Suprapubic skin (tissue), 4 donors: ENCODE results near the gene RNF17. TPM values are rescaled to one million over a fixed set of nuclear protein-coding genes. Genes with fewer than 3 reads are reported as not detected.

Experiments
- DNase-seq, 2 donors: peaks; one replicate each; pipeline ENCODE4 v3.0.0-alpha.2; 2019; ENCODE audit warnings: low spot score in 2 of 2
- H3K27ac ChIP-seq: fragments of 200-600 bp; sonication (generic); one replicate; pipeline ENCODE4 v1.5.1; 2019
- H3K27me3 ChIP-seq: fragments of 200-600 bp; sonication (generic); one replicate; pipeline ENCODE4 v1.5.1; 2019
- H3K36me3 ChIP-seq: fragments of 200-600 bp; sonication (generic); one replicate; pipeline ENCODE4 v1.5.1; 2019
- H3K4me1 ChIP-seq: fragments of 200-600 bp; sonication (generic); one replicate; pipeline ENCODE4 v1.5.1; 2019
- H3K4me3 ChIP-seq: fragments of 200-600 bp; sonication (generic); one replicate; pipeline ENCODE4 v1.5.1; 2019; ENCODE audit warnings: mild to moderate bottlenecking
- H3K9me3 ChIP-seq: fragments of 200-600 bp; sonication (generic); one replicate; pipeline ENCODE4 v1.5.1; 2019
- CTCF ChIP-seq, 2 donors: fragments of 200-600 bp in 1 of 2; fragments of 450-650 bp in 1 of 2; sonication (generic) in 1 of 2; IDR thresholded peaks; one replicate each; pipeline ENCODE4 v1.5.1; 2016 to 2019; ENCODE audit warnings: antibody characterized with exemption in 2 of 2, mild to moderate bottlenecking in 1 of 2, moderate library complexity in 1 of 2
- EP300 ChIP-seq: sonication (generic); formaldehyde crosslinking; IDR thresholded peaks from one replicate; pipeline ENCODE4 v1.6.1; 2017; ENCODE audit warnings: antibody characterized with exemption
- POLR2A ChIP-seq, 2 donors: fragments of 450-650 bp; IDR thresholded peaks; one replicate each; pipeline ENCODE4 v1.6.1; 2017; ENCODE audit warnings: antibody characterized with exemption in 2 of 2, mild to moderate bottlenecking in 2 of 2, moderate library complexity in 2 of 2
- POLR2AphosphoS5 ChIP-seq, 3 donors: sonication (generic); formaldehyde crosslinking; IDR thresholded peaks; one replicate each; pipeline ENCODE4 v1.6.1; 2017; ENCODE audit warnings: antibody characterized with exemption in 3 of 3
- WGBS: methylation state at CpG from one replicate; pipeline ENCODE4 v1.1.5; 2018; 5-methylcytosine and 5-hydroxymethylcytosine counted together
- total RNA-seq, 4 donors: library from RNA; depleted of rRNA; stranded (reverse); fragments of >200 nt; gene quantifications; one replicate each; pipeline ENCODE4 v1.1.0, GENCODE V29; 2016

The RNF17 gene
- total RNA-seq, 4 donors from 2014 or later, result not detected

GRCh38 chr13:24893863-24894262 is 129.9 kb downstream of the RNF17 start:
- TF ChIP-seq POLR2A (IDR thresholded peaks at IDR 0.05), result no peak
- TF ChIP-seq POLR2AphosphoS5 (IDR thresholded peaks at IDR 0.05), result no peak
- no peak for TF ChIP-seq CTCF (IDR thresholded peaks at IDR 0.05)
- Histone ChIP-seq H3K4me1 (no peaks in the 10 kb centered on the region), H3K27ac (no peak overlapping the region), H3K9me3 (no peaks in the 10 kb centered on the region), H3K36me3 (peaks cover 9% of the 10 kb centered on the region), H3K4me3 (no peak overlapping the region), H3K27me3 (no peaks in the 10 kb centered on the region)
- DNase-seq, result no peak
- WGBS, result 96% methylated on average over 12 of the region's 12 CpGs

GRCh38 chr13:24894277-24894971 is 130.5 kb downstream of the RNF17 start:
- Histone ChIP-seq H3K4me3 (no peak overlapping the region), H3K27ac (no peak overlapping the region), H3K36me3 (peaks cover 9% of the 10 kb centered on the region), H3K27me3 (no peaks in the 10 kb centered on the region), H3K9me3 (no peaks in the 10 kb centered on the region), H3K4me1 (no peaks in the 10 kb centered on the region)
- 95% methylated on average over 29 of the region's 29 CpGs for WGBS
- TF ChIP-seq POLR2AphosphoS5 (IDR thresholded peaks at IDR 0.05), result no peak
- no peak for DNase-seq

- Histone ChIP-seq H3K27ac (no peak overlapping the region), H3K4me3 (no peak overlapping the region), H3K27me3 (no peaks in the 10 kb centered on the region), H3K4me1 (no peaks in the 10 kb centered on the region), H3K36me3 (peaks cover 4% of the 10 kb centered on the region), H3K9me3 (no peaks in the 10 kb centered on the region)
- DNase-seq, result no peak
- WGBS, result 92% methylated on average over 23 of the region's 28 CpGs
- TF ChIP-seq EP300 (no peak), POLR2A (IDR thresholded peaks at IDR 0.05) (no peak), POLR2AphosphoS5 (IDR thresholded peaks at IDR 0.05) (no peak), CTCF (IDR thresholded peaks at IDR 0.05) (no peak)
These were observed 131.0 kb downstream of the RNF17 start for GRCh38 chr13:24894972-24895300.

GRCh38 chr13:24896061-24896460 is 132.1 kb downstream of the RNF17 start:
- Histone ChIP-seq H3K4me1 (no peaks in the 10 kb centered on the region), H3K4me3 (no peak overlapping the region), H3K27ac (no peak overlapping the region), H3K27me3 (no peaks in the 10 kb centered on the region), H3K9me3 (no peaks in the 10 kb centered on the region), H3K36me3 (peaks cover 8% of the 10 kb centered on the region)
- DNase-seq, result no peak
- 84% methylated on average over 5 of the region's 5 CpGs for WGBS
- TF ChIP-seq CTCF (IDR thresholded peaks at IDR 0.05), result no peak
- no peak for TF ChIP-seq POLR2A (IDR thresholded peaks at IDR 0.05)
- no peak for TF ChIP-seq EP300
- TF ChIP-seq POLR2AphosphoS5 (IDR thresholded peaks at IDR 0.05), result no peak

- TF ChIP-seq EP300, result no peak
- TF ChIP-seq POLR2A (IDR thresholded peaks at IDR 0.05), result no peak
- no peak for TF ChIP-seq CTCF (IDR thresholded peaks at IDR 0.05)
- no peak for TF ChIP-seq POLR2AphosphoS5 (IDR thresholded peaks at IDR 0.05)
- Histone ChIP-seq H3K4me1 (no peaks in the 10 kb centered on the region), H3K9me3 (no peaks in the 10 kb centered on the region), H3K36me3 (peaks cover 8% of the 10 kb centered on the region), H3K4me3 (no peak overlapping the region), H3K27me3 (no peaks in the 10 kb centered on the region), H3K27ac (no peak overlapping the region)
- WGBS, result 100% methylated on average over 1 of the region's 1 CpG
- no peak for DNase-seq
These were observed 133.3 kb downstream of the RNF17 start for GRCh38 chr13:24897293-24897692.

GRCh38 chr13:24899601-24900000 is 135.6 kb downstream of the RNF17 start:
- no peaks in the 10 kb centered on the region for H3K4me1 ChIP-seq
- peaks cover 8% of the 10 kb centered on the region for H3K36me3 ChIP-seq
- TF ChIP-seq CTCF (IDR thresholded peaks at IDR 0.05), result no peak
- no peak for TF ChIP-seq POLR2A (IDR thresholded peaks at IDR 0.05)
- no peak for TF ChIP-seq EP300
- TF ChIP-seq POLR2AphosphoS5 (IDR thresholded peaks at IDR 0.05), result no peak
- H3K4me3 ChIP-seq, result no peak overlapping the region
- H3K27me3 ChIP-seq, result no peaks in the 10 kb centered on the region
- no peak overlapping the region for H3K27ac ChIP-seq
- H3K9me3 ChIP-seq, result no peaks in the 10 kb centered on the region
- WGBS, result 97% methylated on average over 5 of the region's 5 CpGs
- DNase-seq, result no peak
